CD4-positive, alpha-beta T cell treated with Interleukin-4 for 1 hour (primary cell): ENCODE measurements around the gene MAP2K4.

ENCODE experiments used
- DNase-seq, 2 donors: peaks; one replicate each; pipeline ENCODE4 v3.0.0-alpha.2; 2020 to 2022

Gene MAP2K4

GRCh38 chr17:12178644-12179330, 158.1 kb downstream of the MAP2K4 start:
- DNase-seq, result no peak

DNA sequence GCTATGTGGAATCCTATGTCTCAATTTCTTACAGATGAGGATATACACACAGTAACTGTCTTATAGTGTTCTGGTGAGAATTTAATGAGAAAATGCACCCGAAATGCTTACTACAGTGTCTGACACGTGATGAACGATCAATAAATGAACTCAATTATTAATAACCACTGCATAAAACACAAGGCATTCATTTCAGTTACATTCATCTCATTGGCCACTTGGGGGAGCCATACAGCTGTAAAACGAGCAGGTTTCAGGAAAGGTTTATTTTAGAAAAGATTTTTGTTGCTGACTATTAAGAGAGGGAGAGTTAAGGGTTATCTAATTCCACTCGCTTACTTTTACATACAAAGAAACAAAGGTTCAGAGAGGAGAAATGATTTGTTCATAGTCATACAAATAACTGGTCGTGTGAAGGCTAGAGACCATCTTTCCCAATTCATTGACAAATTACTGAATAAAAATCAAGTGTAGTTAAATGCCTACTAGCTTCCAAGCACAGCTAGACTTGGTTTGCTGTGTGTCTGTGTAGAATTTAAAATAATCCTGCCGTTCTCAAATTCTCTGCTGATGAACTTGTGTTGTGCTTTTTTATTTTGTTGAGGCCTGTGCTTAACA, 160.1 kb downstream of the MAP2K4 start:
- peak in 1 of 2 donors; percentile 21 for DNase-seq

- no peak for DNase-seq
Observed at GRCh38 chr17:12187658-12188057, 167.0 kb downstream of the MAP2K4 start.

DNA sequence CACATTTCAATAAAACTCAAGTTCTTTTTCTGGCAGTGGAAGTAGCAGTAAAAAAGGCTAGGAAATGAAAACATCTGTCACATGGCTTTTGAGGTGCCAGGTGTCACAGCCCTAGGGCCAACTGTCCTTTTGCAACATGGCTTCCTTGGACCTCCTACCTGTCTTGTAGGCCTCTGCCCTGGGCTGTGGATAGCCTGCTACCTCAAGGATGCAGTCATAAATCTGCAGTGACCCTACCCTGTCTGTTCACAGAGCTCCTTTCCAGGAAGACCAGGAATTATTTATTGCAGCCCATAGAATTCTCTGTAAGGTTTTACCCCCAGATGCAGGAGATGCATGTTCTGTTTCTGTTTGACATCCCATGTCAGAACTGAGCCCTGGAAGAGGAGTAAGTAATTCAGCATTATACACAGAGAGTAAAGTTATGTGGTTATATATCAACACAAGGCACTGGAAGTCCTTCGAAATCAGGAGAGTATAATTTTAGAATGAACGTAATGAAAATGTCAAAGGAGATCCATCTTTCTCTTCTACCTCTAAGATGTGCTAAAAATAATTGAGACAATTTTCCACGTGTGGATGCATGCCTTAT, 172.6 kb downstream of the MAP2K4 start:
- no peak for DNase-seq
